Hematopoietic multipotent progenitor cell treated with erythropoietin and hydrocortisone succinate and interleukin-3 and kit ligand, for 15 days (in vitro differentiated cells): ENCODE measurements around the gene SLC6A15.

Experiments
- DNase-seq: peaks from one replicate; pipeline ENCODE4 v3.0.0-alpha.2; 2015; ENCODE audit warnings: low spot score

Gene SLC6A15

DNA sequence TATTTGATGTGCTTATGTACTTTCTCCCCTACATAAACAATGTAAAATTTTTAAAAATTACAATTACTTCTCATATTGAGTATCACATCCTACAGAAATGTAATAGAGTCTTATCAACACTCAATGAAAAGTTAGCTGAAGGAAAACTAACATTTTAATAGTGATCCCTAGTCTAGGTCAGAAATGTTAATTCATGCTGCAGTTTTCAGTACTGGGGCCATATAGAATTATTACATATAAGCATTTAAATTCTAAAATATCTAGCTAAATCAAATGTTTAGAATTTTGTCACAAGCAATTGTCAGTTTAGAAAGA is 37.8 kb downstream of the SLC6A15 start:
- DNase-seq, result no peak

DNA sequence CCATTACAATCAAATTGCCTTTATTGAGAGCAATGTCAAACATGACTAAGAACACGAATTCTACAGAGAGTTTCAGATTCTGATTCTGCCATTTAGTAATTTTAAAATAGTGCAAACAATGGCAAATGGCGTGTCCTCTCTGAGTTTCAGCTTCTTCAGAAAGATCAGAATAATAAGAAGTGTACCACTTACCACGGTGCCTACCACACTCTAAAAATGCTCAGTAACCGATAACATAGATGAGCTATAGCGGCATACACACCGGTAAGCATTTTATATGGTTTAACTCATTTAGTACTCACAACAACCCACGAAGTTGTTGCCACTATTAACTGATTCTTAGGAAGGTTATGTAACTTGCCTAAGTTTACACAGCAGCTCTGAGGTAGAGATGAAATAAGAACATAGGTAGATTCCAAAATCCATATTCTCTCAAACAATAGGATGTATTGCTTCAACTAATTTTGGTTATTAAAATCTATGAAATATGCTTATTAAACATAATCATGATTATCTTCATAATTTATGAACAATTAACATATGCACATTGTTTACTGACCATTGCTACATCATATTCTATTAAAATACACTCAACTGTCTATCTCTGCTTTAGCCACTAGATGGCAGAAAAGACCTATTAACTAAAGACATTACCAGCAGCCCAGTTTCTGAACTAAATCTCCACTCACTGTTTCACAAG is 38.3 kb downstream of the SLC6A15 start:
- peak; percentile 41 for DNase-seq

DNA sequence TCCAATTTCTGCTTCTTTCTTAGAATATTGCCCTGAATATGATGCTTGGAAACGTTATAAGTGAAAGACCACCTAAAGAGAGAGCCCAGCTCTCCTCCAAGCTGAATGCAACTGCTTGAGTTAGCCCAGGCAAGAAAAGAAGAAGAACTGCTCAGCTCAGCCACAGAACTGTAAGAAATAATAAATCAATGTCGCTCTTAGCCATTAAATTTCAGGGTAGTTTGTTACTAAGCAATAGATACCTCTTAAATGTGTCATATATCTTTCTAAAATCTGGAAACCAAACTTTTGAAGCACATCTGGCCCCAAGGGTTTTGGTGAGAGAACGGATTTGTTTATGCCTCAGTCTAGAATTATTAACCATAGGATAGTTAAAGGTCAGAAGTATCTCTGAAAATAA is 50.4 kb downstream of the SLC6A15 start:
- DNase-seq, result no peak

DNA sequence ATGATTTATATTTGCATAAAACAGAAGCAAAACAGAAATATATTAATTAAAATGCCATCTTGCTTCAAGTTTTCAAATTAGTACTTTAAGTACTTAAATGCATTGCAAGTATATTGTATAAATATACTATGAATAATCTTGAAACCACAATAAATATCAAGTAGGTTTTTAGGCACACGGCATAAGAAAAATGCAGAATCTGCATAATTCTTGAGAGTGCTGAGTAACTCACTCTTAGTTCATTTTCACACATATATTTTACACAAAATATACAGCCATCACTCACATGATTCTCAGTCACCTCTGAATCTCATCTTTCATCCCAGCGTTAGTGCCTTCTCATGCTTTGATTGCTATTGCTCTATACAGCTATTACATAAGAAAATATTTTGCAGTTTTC is 51.9 kb downstream of the SLC6A15 start:
- no peak for DNase-seq

DNA sequence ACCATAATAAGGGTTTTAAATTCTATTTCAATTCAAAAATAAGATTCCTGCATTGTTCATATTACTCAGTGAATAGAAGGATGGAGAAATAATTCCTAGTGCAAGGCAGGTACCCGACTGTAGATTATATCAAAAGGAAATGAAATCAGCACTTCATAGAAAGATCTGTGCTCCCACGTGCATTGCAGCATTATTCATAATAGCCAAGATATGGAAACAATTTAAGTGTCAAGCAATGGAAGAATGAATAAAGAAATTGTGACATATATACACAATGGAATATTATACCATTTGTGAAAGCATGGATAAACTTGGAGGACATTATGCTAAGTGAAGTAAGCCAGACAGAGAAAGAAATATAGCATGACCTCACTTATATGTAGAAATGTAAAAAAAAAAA is 53.8 kb downstream of the SLC6A15 start:
- DNase-seq, result no peak

DNA sequence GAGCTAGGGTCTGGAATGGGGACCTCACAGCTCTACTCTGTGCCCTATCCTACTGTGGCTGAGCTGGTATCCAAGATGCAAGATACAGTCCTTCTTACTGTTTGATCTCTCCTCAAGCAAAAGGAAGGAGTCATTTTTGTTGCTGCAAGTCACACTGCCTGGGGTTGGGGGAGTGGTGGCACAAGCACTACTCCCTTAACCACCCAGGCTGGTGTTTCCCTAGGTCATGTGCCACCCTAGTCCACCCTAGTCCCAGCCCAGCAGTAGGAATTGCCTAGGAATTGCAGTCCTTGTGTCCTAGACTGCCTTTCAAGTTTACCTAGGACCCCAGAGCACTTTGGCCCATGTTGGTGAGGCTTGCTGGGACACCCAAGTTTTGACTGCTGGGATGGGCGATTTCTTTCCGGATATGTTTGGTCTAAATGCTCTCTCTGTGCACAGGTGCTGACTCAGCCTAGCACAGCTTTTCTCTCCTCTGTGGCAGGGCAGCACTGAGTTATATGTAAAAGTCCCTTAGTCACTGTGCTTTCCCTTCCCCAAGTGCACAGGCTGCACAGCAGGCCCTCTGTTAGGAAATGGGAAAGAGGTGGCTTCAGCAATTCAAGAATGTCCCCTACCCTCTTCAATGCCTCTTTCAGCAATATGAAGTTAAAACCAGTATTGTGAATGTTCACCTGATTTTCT is 54.9 kb downstream of the SLC6A15 start:
- no peak for DNase-seq

DNA sequence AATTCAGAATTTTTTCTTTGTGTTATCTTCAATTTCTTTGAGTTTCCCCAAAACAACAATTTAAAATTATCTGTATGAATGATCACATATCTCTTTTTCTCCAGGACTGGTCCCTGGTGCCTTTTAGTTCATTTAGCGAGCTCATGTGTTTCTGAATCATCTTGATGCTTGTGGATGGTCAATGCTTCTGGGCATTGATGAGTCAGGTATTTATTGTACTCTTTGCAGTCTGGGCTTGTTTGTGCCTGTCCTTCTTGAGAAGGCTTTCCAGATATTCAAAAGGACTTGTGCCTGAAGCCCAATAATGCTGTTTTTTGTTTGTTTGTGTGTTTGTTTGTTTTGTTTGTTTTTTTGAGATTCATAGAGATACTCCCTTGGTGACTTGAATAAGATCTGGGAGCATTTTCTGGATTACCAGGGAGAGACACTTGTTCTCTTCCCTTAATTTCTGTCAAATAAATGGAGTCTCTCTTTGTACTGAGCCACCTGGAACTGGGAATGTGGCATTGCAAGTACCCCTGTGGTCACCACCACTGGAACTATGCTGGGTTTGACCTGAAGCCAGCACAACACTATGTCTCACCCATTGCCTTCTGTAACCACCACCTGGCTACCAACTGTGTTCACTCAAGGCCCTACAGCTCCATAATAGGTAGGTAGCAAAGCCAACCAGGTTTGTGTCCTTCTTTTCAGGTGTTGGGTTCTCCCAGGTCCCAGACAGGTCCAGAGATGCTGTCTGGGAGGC is 56.3 kb downstream of the SLC6A15 start:
- no peak for DNase-seq

DNA sequence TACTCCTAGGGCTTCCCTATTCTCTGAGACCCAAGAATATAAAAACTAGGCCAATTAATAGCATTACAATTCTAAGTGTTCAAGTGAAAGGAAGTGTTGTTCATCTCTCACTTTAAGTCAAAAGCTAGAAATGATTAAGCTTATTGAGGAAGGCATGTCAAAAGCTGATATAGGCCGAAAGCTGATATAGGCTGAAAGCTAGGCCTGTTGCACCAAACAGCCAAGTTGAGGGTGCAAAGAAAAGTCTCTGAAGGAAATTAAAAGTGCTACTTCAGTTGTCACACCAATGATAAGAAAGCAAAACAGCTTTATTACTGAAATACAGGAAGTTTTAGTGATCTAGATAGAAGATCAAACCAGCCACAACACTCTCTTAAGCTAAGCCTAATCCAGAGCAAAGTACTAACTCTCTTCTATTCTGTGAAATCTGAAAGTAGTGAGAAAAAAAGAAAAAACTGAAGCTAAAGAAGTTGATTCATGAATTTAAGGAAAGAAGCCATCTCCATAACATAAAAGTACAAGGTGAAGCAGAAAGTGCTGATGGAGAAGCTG is 68.9 kb downstream of the SLC6A15 start:
- DNase-seq, result no peak

DNA sequence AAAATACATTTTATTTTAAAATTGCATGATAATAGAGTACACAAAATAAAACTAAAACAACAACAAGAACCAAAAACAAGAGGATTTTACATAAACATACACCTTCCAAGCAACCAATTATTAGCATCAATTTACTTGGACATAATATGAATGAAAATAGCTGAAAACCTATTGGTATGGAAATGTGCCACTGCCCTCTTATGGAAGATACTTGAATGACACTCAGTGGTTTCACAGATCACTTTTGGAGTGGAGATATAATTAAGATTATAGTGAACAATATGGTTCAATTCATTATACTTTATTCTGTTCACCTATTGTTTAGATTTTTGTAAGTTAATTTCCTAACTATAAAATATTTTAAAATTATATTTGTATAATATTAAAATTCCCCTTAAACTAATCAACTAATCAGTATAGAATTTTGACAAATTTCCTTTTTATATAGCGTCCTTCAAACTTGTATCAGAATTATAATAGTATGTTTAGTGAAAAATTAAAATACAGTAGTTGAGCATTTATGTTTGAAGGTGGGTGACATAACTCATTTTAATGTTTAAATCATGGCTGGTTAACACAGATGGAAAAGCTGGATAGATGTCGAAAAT is 70.1 kb downstream of the SLC6A15 start:
- no peak for DNase-seq

DNA sequence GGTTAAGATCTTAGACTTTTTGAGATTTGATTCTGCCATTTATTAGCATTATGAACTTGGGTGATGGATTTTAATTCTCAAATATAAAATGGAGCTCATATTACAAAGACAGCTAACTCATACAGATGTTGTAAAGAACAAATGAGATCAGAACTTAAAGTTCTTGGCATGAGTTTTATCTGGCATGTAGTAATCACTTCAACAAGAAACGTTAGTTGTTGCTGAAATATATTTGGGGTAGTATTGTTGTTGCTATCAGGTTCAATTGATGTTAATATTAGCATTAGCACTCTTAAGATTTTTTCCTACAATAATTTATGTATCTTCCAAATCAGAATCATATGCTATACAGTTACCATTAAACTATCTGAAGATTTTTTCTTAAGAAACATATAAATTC is 71.0 kb downstream of the SLC6A15 start:
- no peak for DNase-seq

DNA sequence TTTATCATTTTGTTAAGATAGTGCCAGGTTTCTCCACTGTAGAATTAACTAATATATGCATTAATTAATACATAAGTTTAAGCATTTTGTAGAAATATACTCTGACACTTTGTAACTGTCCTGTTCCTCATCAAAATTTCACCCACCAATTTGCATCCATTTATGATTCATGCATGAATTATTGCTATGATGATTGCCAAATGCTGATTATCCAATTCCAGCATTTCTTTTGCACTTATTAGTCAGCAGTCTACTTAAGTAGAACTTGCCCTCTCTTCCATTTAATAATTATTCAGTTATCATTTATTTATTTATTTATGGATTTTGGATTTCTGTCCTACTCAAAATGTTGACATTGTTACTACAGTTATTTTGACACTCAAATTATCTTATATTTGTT is 72.2 kb downstream of the SLC6A15 start:
- DNase-seq, result no peak

DNA sequence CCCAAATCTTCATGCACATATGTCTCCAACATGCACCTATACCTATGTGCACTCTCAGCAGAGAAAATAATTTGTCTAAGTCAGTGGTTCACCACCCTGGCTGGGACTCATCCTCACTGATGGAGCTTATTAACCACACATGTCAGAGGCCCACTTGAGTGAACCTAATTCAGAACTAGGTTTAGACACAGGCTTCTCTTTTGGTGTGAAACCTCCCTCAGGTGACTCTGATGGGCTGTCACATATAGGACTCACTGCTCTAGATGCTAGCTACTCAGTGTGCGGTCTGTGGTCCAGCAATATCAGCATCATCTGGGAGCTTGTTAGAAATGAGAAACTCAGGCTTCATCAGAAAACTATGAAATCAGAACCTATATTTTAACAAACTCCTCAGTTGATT is 85.7 kb downstream of the SLC6A15 start:
- DNase-seq, result no peak

DNA sequence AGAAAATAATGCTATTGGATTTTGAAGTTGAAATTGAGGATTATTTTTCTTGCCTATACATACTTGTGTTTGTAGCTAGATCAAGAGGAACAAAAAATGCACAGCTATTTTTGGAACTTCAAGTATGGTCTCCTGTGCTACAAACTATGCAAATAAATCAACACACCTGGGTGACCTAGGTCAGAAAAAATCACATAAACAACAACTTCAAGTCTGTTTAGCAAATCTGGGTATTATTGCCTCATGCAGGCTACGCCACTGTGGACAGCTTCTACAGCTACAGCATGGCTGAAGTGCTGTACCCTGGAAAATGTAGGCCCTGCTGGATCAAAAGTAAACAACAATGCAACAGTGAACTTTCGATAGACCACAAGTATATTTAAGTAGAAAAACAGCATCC is 87.5 kb downstream of the SLC6A15 start:
- no peak for DNase-seq

DNA sequence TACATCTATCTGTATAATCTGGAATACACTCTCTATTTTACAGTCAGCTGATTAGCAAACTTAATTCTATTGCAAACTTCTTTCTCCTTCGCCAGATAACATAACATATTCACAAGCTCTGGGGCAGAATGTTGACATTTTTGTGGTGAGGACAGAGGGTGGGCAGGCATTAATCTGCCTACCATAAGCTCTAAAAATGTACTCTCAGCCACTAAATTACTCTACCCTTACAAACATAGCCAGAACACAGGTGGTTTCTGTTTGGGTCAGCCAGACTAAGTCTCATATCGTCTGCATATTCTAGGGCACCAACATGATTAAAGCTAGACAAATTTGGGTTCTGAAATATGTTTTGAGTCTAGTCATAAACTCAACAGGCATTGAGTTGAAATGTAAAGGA is 90.1 kb downstream of the SLC6A15 start:
- no peak for DNase-seq

DNA sequence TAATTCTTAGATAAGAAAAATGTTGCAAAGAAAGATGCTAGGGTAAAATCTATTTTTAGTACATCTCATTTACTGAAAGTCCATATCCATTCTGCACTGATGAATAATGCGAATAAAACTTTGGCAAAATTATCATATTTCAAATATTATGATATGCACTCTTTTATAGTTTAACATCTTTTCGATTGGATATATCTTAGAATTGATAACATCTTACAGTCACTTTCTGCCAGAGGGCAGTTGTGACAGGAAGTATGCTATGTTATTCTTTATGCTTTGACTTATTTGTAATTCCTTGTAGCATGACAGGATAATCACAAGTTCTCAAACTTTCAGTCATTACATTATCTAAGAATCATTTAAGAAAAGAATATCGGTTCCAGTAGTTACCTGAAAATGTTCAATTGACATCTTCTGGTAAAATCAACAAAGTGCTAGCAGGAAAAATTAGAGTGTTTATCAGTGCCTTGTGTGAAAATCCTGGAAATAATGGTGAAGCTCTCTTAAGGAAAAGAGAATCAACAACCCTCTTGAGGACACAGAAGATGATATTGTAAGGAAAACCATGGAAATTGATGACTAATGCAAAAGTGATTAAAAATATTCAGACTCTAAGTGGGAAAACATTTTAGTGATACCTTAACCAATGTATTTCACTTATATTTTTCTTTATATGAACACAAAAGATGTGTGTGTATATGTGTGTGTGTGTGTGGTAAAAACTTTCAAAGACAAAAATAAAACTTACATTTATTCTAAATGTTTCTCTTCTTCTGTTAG is 95.5 kb downstream of the SLC6A15 start:
- DNase-seq, result no peak

DNA sequence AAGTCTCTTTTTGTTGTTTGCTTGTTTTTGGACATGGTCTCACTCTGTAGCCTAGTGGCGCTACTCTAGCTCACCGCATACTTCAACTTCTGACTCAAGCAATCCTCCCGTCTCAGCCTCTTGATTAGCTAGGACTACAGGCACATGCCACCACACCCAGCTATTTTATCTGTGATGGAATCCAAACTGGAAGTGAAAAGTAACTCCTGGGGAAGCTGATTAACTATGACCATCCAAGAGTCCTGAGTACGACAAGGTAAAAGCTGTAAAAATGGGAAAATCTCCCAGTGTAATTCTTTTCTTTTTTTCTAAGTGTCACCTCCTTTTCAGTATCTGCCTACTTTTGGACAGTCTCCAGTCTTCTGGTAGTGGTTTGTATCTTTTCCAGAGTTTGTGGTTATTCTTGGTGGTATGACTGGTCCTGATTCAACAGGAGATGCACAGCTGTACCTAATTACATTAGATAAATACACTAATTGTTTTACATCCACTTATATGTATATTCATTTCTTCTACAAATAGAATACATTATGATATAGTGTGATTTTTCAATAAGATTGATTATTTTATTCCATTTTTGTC is 97.8 kb downstream of the SLC6A15 start:
- no peak for DNase-seq

DNA sequence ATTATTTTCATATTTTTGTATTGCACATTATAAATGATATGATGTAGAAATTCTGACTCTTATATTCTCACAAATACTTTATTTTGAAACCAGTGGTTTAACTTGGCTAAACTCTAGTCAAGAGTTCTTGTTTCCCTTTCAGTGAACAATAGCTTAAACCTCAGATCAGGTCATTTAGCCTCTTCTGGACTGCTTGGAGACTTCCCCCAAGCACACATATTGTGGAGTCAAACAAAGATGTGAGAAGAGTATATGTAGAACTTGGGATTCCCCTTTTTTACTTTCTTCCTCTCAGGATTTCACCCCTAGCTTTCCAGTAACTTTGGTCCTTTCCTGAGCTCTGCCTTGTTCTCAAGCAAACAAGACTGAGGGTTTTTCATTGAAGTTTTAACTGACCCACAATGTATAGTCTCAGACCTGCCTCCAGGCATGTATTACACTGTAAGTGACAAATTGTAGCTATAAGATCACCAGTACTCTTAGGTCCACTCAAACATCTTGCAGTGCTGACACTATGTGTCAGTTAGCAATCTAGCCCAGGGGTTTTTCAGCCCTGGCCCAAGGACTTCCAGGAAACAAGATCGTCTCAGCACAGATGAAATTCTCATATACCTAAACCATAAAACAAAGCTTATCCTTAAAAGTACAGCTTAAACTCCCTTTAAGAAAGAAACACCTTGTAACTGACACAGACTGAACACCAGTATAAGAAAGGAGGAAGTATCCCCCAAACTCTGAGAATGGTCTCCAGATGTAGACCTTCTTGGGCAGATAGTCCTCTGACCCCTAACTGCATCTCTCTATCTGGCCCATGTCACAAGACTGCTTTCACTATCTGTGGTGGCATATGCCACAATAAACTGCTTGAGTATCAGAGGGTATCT is 98.6 kb downstream of the SLC6A15 start:
- no peak for DNase-seq

DNA sequence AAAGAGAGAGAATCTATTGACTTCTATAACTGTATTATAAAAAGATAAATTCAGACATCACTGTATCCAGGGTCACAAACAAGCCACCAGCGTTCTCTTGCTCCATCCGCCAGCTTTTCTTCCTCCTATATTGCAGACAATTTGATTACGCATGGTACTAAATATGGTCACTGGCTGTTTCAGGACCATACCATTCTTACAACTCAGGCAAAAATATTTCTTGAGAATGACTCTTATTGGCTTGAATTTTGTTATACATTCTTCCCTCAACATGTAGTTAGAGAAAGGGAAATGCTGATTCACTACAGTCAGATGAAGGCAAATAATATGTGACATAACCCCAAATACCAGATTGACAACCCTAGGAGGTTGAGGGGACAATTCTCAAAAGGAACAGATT is 101.3 kb downstream of the SLC6A15 start:
- DNase-seq, result no peak

DNA sequence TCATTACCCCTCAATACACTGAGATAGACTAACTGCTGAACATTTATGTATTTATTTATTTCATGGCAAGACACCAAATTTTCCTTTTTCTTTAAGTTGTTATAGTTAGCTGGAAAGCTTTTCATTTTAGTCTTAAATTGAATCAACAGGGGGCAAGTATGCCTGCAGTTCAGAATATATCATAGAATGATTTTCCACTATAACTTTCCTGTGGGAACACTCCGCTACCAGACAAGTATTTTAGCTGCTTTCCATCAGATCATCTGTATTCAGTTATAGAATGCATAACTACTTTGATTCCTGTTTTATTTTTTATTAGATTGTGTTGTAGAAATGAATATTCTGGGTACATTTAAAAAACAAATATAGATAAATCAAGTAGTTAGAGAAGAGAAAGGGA is 102.0 kb downstream of the SLC6A15 start:
- DNase-seq, result no peak
